GM12874 (cell line): Measurements from ENCODE around the gene RAB6B.

Experiments
- CTCF ChIP-seq: IDR thresholded peaks from 2 replicates; pipeline ENCODE4 v1.5.1; 2011; ENCODE audit warnings: low read depth, mild to moderate bottlenecking, control low read depth, low read length, moderate library complexity; ENCODE audit not compliant: insufficient read depth

Gene RAB6B

GRCh38 chr3:133851266-133851906 is 44.3 kb downstream of the RAB6B start:
- TF ChIP-seq CTCF, result no peak

GRCh38 chr3:133850034-133850433 is 45.6 kb downstream of the RAB6B start:
- TF ChIP-seq CTCF, result no peak

GRCh38 chr3:133849346-133849745 is 46.3 kb downstream of the RAB6B start:
- TF ChIP-seq CTCF, result no peak

GRCh38 chr3:133845127-133845526 is 50.6 kb downstream of the RAB6B start:
- TF ChIP-seq CTCF, result no peak

- no peak for TF ChIP-seq CTCF
Observed at GRCh38 chr3:133843634-133844033, 52.0 kb downstream of the RAB6B start.

- TF ChIP-seq CTCF, result no peak
Observed at GRCh38 chr3:133842158-133842557, 53.5 kb downstream of the RAB6B start.

GRCh38 chr3:133841196-133841595 is 54.5 kb downstream of the RAB6B start:
- TF ChIP-seq CTCF, result no peak
